Thyroid gland (tissue), 4 donors: Measurements from ENCODE around the gene MAP3K13. TPM values are rescaled to one million over a fixed set of nuclear protein-coding genes. Genes with fewer than 3 reads are reported as not detected.
A peak's percentile ranks its signal among the peaks of the same experiment; 100 is the strongest.

Source experiments
- DNase-seq, 2 donors: peaks; one replicate each; pipeline ENCODE4 v3.0.0-alpha.2; 2019
- H3K27ac ChIP-seq, 3 donors: fragments of 200-600 bp; sonication (generic); 1 replicate in 2 of 3; 2 replicates in 1 of 3; pipeline ENCODE4 v1.5.1; 2016 to 2019; ENCODE audit warnings: mild to moderate bottlenecking in 1 of 3, moderate library complexity in 1 of 3
- H3K27me3 ChIP-seq: fragments of 200-600 bp; sonication (generic); one replicate; pipeline ENCODE4 v1.5.1; 2019
- H3K36me3 ChIP-seq, 2 donors: fragments of 200-600 bp; sonication (generic); one replicate each; pipeline ENCODE4 v1.5.1; 2016 to 2019
- H3K4me1 ChIP-seq, 2 donors: fragments of 200-600 bp; sonication (generic); one replicate each; pipeline ENCODE4 v1.5.1; 2017 to 2019
- H3K4me3 ChIP-seq, 3 donors: fragments of 200-600 bp; sonication (generic); replicated peaks in 1 of 3; 1 replicate in 2 of 3; 2 replicates in 1 of 3; pipeline ENCODE4 v1.5.1; 2016; ENCODE audit warnings: mild to moderate bottlenecking in 1 of 3
- H3K9me3 ChIP-seq: fragments of 200-600 bp; sonication (generic); one replicate; pipeline ENCODE4 v1.5.1; 2017
- POLR2A ChIP-seq, 2 donors: fragments of 450-650 bp; IDR thresholded peaks; one replicate each; pipeline ENCODE4 v1.6.1; 2017; ENCODE audit warnings: antibody characterized with exemption in 2 of 2, mild to moderate bottlenecking in 2 of 2, moderate library complexity in 1 of 2
- WGBS, 2 donors: methylation state at CpG; one replicate each; pipeline ENCODE4 v1.1.5; 2017; 5-methylcytosine and 5-hydroxymethylcytosine counted together
- intact Hi-C: fragments of 100-400 bp; cut with DNase I; formaldehyde crosslinking; loops from one replicate; pipeline ENCODE4 v1.15.1; 2023
- total RNA-seq, 4 donors: library from RNA; depleted of rRNA; stranded (reverse); fragments of >200 nt; gene quantifications; one replicate each; pipeline ENCODE4 v1.2.3, GENCODE V29; 2016
- TF ChIP-seq, protein P1 (sequence below), 6 experiments: fragments of 200-600 bp in 3 of 6; fragments of 450-650 bp in 3 of 6; sonication (generic) in 3 of 6; IDR thresholded peaks; one replicate each; pipeline ENCODE4 v1.5.1; 2016 to 2019; ENCODE audit warnings: antibody characterized with exemption in 6 of 6, mild to moderate bottlenecking in 2 of 6, inconsistent platforms in 1 of 6, moderate library complexity in 1 of 6

MAP3K13 gene
- total RNA-seq, 4 donors from 2014 or later: 44.4 to 58.0 (median 46.2) TPM

DNA sequence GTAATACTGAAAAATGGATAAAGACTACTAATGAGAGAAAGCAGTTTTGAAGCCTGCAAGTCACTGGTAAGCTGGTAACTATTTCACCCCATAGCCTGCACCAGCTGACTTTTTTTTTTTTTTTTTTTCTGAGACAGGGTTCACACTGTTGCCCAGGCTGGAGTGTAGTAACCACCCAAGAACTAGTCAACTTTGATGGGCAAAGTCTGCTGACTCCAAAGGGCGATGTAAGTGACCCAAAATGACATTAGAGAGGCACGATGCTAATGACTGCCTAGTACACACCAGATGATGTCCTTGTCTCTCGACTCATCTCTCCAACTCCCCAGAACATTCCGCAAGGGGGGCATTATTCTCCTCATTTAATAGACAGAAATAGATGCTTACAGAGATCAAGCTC lies 148.8 kb downstream of the MAP3K13 start:
- Histone ChIP-seq H3K4me1 (no peaks in the 10 kb centered on the region), H3K27ac (no peak overlapping the region), H3K4me3 (no peak overlapping the region), H3K27me3 (no peaks in the 10 kb centered on the region), H3K36me3 (no peaks in the 10 kb centered on the region), H3K9me3 (no peaks in the 10 kb centered on the region)
- DNase-seq: no peak
- TF ChIP-seq, protein P1, sequence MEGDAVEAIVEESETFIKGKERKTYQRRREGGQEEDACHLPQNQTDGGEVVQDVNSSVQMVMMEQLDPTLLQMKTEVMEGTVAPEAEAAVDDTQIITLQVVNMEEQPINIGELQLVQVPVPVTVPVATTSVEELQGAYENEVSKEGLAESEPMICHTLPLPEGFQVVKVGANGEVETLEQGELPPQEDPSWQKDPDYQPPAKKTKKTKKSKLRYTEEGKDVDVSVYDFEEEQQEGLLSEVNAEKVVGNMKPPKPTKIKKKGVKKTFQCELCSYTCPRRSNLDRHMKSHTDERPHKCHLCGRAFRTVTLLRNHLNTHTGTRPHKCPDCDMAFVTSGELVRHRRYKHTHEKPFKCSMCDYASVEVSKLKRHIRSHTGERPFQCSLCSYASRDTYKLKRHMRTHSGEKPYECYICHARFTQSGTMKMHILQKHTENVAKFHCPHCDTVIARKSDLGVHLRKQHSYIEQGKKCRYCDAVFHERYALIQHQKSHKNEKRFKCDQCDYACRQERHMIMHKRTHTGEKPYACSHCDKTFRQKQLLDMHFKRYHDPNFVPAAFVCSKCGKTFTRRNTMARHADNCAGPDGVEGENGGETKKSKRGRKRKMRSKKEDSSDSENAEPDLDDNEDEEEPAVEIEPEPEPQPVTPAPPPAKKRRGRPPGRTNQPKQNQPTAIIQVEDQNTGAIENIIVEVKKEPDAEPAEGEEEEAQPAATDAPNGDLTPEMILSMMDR (IDR thresholded peaks at IDR 0.05): no peak
- no peak for TF ChIP-seq POLR2A (IDR thresholded peaks at IDR 0.05)
- intact Hi-C loops: no loop called here
- 82 to 91% methylated on average over 4 of the region's 4 CpGs for WGBS, 2 donors

DNA sequence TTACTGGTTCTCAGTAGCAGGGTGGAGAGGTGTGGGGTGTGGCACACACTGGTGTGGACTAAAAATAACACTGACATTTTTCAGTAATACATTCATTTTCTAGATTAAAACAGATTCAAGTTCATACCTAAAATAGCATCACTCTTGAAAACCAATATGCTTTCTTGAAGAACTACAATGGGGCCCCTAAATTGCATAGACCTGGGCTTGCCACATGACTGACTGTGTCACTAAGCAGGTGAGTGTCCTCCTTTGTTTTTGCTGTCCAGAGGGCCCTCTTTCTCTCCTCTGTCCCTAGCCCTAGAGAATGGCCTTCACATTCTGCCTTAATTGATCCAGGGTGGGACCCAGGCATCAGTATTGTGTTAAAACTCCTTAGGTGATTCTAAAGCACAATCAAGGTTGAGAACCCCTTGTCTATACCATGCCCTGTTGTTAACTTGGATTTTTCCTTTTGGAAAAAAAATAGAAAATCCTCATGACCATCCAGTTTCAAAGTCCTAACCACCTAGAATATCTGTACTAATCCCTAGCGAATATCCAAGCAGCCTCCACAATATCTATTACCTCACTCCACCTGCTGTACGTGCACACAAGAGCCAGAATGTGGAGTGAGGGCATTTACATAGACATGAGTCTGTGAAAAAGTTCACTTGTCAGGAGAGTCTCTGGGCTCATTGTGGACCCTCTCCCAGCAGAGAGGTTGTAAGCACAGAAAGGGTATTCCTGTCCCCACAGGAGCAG lies 154.6 kb downstream of the MAP3K13 start:
- H3K27ac ChIP-seq: no peak overlapping the region
- intact Hi-C loops: no loop called here
- no peaks in the 10 kb centered on the region for H3K36me3 ChIP-seq
- 78 to 85% methylated on average over 2 of the region's 2 CpGs for WGBS, 2 donors
- no peaks in the 10 kb centered on the region for H3K4me1 ChIP-seq
- H3K27me3 ChIP-seq: no peaks in the 10 kb centered on the region
- no peaks in the 10 kb centered on the region for H3K9me3 ChIP-seq
- TF ChIP-seq POLR2A (IDR thresholded peaks at IDR 0.05): no peak
- TF ChIP-seq, protein P1 (IDR thresholded peaks at IDR 0.05): no peak
- no peak for DNase-seq
- H3K4me3 ChIP-seq: no peak overlapping the region

DNA sequence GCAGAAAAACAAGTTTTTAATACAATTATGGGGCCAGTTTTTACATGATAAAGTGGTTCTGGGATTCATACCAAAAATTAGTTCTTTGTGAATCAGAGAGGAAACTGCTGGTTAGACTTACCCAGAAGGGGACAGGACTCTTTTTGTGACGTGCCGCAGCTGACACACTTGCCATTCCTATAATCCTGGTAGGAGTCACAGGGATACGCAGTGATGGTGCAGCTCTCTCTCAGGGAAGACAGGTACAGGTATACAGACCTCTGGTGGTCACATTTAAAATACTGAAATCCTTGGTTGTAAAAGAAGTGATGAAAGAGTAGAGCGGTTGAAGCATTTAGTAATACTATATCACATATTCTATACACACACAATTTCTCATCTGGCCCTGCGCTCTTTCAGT lies 156.1 kb downstream of the MAP3K13 start:
- Histone ChIP-seq H3K4me1 (no peaks in the 10 kb centered on the region), H3K4me3 (no peak overlapping the region), H3K9me3 (no peaks in the 10 kb centered on the region), H3K27ac (no peak overlapping the region), H3K27me3 (no peaks in the 10 kb centered on the region), H3K36me3 (no peaks in the 10 kb centered on the region)
- WGBS, 2 donors: 82 to 85% methylated on average over 5 of the region's 5 CpGs
- TF ChIP-seq POLR2A (IDR thresholded peaks at IDR 0.05): no peak
- TF ChIP-seq, protein P1 (IDR thresholded peaks at IDR 0.05): no peak
- intact Hi-C loops: no loop called here
- no peak for DNase-seq

DNA sequence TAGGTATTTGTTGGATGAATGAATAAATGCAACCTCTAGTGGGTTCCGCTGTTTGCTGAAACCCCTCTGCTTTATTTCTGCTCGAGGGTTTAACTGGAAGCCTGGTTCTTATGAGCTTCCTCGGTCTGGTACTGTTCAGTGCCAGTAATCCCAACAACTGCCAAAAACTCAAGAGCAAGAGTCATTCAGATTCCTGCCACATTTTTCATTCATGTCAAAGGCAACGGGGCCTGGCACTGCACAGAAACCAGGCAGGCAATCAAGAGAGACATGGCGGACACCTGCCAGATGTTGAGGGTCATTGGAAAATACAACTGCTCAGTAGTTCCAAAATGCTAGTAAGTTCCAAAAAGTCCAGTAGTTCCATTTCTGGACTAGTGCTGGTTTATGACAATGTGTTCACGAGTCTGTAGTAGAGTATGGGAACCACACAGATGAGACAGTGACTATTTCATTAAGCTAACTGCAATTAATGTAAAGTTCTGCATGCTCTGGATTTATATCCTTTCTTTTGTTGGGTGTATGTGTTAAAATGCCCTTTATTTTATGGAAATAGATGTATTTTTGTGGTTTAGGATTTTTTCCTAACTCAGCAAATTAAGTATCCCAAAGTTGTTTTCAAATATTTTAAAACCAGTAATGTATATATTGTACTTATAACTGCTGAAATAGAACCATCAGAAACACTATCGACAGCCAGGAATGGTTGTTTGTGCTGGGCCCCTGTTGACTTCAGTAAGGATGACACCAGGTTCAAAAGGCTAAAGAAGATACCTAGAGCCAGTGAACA lies 158.6 kb downstream of the MAP3K13 start:
- Histone ChIP-seq H3K9me3 (no peaks in the 10 kb centered on the region), H3K4me1 (no peaks in the 10 kb centered on the region), H3K27ac (no peak overlapping the region), H3K36me3 (no peaks in the 10 kb centered on the region), H3K27me3 (no peaks in the 10 kb centered on the region), H3K4me3 (no peak overlapping the region)
- intact Hi-C loops: no loop called here
- WGBS, 2 donors: 79 to 84% methylated on average over 7 of the region's 7 CpGs
- TF ChIP-seq, protein P1 (IDR thresholded peaks at IDR 0.05): no peak
- TF ChIP-seq POLR2A (IDR thresholded peaks at IDR 0.05): no peak
- DNase-seq: peak in 1 of 2 donors; percentile 5
